ENCODE data around the gene TSEN54. TPM values are rescaled to one million over a fixed set of nuclear protein-coding genes. Genes with fewer than 3 reads are reported as not detected.

Gene TSEN54
- total RNA-seq, 4 donors from 2014 or later = 36.6 to 105 (median 61.2) TPM

DNA sequence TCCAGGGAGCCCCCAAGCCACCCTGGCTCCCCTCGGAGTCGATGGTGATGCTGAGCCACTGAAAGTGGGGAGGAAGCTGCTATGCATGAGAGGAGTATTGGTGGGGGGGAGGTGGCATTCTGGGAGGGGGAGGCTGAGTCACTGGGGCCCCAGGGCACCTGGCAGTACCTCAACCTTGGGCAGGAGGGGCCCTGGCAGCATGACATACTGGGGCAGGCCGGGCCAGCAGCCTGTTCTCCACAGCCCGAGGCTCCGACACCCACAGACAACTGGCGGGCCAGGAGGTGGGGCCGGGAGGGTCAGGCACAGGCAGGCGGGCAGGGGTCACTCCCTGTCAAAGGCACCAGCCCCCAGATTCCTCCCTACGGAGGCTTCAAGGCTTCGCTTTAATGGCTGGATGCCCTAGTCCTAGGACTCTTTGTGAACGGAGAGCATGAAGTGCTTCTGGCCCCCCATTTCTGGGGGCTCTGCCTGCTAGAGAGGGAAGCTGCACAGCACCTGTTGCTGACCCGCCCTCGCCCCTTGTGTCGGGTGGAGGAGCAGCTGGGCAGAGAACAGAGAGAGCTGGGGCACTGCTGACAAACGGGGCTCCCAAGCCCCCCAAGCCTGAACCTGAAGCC lies 1.9 kb upstream of the TSEN54 start:
- Histone ChIP-seq H3K4me1 (peaks cover 22 to 59% (median 44%) of the 10 kb centered on the region in 4 donors), H3K36me3 (no peaks in the 10 kb centered on the region), H3K27ac (peak overlapping the region; percentile 87 to 93 (median 90)), H3K4me3 (peak overlapping the region; percentile 73 to 96 (median 92)), H3K27me3 (no peaks in the 10 kb centered on the region), H3K9me3 (no peaks in the 10 kb centered on the region)
- in situ Hi-C loops (cut with MboI; ENCODE audit: low pct_ligation_motif_present in 1 of 4, low pct_unique_long_range_greater_than_20kb in 1 of 4, low sequenced_read_pairs in 3 of 4) = loop anchor here in 1 of 4 donors (10.0 kb wide), 1 partner anchor 90 kb away; no protein-coding TSS in a partner anchor
- TF ChIP-seq POLR2AphosphoS5 (IDR thresholded peaks at IDR 0.05) = no peak
- no peak for TF ChIP-seq POLR2A (IDR thresholded peaks at IDR 0.05)
- TF ChIP-seq CTCF (IDR thresholded peaks at IDR 0.05) = no peak
- intact Hi-C loops (cut with DNase I; ENCODE audit: low total_unique reads) = loop anchor here (5.0 kb wide), 1 partner anchor 87 kb away; no protein-coding TSS in a partner anchor
- WGBS, 2 donors (ENCODE audit: low coverage in 1 of 2) = 29% methylated on average over 15 of the region's 15 CpGs; no CpG with 5 or more reads in 1 of the 2 donors
- DNase-seq = peak; percentile 26

DNA sequence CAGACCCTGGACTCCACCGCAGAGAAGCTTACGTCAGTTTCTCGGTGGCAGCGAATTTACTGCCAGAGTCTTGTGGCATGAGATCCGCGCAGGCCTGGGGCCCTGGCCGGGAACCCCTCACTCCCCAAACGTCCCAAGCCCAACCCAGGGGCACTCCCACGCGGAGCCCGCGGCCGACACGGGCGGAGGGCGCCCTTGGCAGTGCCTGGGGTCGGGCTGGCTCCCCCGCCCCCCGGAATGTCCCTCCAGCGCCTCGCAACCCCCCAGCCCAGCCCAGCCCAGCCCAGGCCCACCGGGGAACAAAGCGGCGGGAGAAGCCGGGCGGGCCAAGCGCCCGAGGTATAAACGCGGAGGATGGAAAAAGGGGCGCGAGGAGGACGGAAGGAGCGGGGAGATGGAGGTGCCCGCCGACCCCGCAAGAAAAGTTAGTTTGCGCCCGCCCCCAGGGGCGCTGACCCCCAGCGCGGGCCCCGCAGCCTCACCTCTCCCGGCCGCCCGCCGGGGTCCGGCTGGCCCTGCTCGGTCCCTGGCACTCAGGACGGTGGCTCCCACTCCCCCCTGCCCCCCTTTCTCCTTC lies 1.3 kb upstream of the TSEN54 start:
- in situ Hi-C loops (cut with MboI; ENCODE audit: low pct_ligation_motif_present in 1 of 4, low pct_unique_long_range_greater_than_20kb in 1 of 4, low sequenced_read_pairs in 3 of 4) = loop anchor here in 1 of 4 donors (10.0 kb wide), 1 partner anchor 90 kb away; no protein-coding TSS in a partner anchor
- no peaks in the 10 kb centered on the region for H3K27me3 ChIP-seq
- WGBS, 2 donors (ENCODE audit: low coverage in 1 of 2) = 0% methylated on average over 29 of the region's 50 CpGs; no CpG with 5 or more reads in 1 of the 2 donors
- DNase-seq = no peak
- peak overlapping the region; percentile 87 to 93 (median 90) for H3K27ac ChIP-seq
- intact Hi-C loops (cut with DNase I; ENCODE audit: low total_unique reads) = loop anchor here (5.0 kb wide), 1 partner anchor 88 kb away; no protein-coding TSS in a partner anchor
- no peaks in the 10 kb centered on the region for H3K9me3 ChIP-seq
- peaks cover 22 to 57% (median 43%) of the 10 kb centered on the region in 4 donors for H3K4me1 ChIP-seq
- no peaks in the 10 kb centered on the region for H3K36me3 ChIP-seq
- peak overlapping the region; percentile 73 to 96 (median 92) for H3K4me3 ChIP-seq
- TF ChIP-seq POLR2AphosphoS5 (IDR thresholded peaks at IDR 0.05) = no peak
- TF ChIP-seq POLR2A (IDR thresholded peaks at IDR 0.05) = no peak
- TF ChIP-seq EP300 (IDR thresholded peaks at IDR 0.05; ENCODE audit: low read depth) = no peak
- no peak for TF ChIP-seq CTCF (IDR thresholded peaks at IDR 0.05)

- peak within 1 kb of the TSS; percentile 73 to 96 (median 92) for H3K4me3 ChIP-seq
- peak; percentile 97 for DNase-seq
- H3K27me3 ChIP-seq = no peaks in the 10 kb centered on the region
- peak within 1 kb of the TSS; percentile 87 to 93 (median 90) for H3K27ac ChIP-seq
- no peaks in the 10 kb centered on the region for H3K36me3 ChIP-seq
- no peaks in the 10 kb centered on the region for H3K9me3 ChIP-seq
- intact Hi-C loops (cut with DNase I; ENCODE audit: low total_unique reads) (no loop called here), in situ Hi-C loops (cut with MboI; ENCODE audit: low pct_ligation_motif_present in 1 of 4, low pct_unique_long_range_greater_than_20kb in 1 of 4, low sequenced_read_pairs in 3 of 4) (loop anchor here in 1 of 4 donors (10.0 kb wide), 1 partner anchor 91 kb away; no protein-coding TSS in a partner anchor)
- 0% methylated on average over 35 of the region's 78 CpGs; no CpG with 5 or more reads in 1 of the 2 donors for WGBS, 2 donors (ENCODE audit: low coverage in 1 of 2)
- peaks cover 22 to 57% (median 41%) of the 10 kb centered on the region in 4 donors for H3K4me1 ChIP-seq
- peak; percentile 97 to 100 (median 99) for TF ChIP-seq CTCF (IDR thresholded peaks at IDR 0.05)
- TF ChIP-seq POLR2A (IDR thresholded peaks at IDR 0.05) = no peak
- TF ChIP-seq POLR2AphosphoS5 (IDR thresholded peaks at IDR 0.05) = no peak
Observed at GRCh38 chr17:75515496-75516254, 653 bp upstream of the TSEN54 start, which contains the start of gene CASKIN2. TSS of gene CASKIN2 (minus strand) at chr17:75515537. CDS start at chr17:75513804, 1,733 bp downstream.

All from transverse colon (tissue), 4 donors.